CD4-positive, alpha-beta T cell treated with Interleukin-12 subunit alpha and Interleukin-12 subunit beta, for 1 hour (primary cell): ENCODE results near the gene ARHGAP18.

Source experiments
- DNase-seq: peaks from one replicate; pipeline ENCODE4 v3.0.0-alpha.2; 2020

ARHGAP18 gene

DNA sequence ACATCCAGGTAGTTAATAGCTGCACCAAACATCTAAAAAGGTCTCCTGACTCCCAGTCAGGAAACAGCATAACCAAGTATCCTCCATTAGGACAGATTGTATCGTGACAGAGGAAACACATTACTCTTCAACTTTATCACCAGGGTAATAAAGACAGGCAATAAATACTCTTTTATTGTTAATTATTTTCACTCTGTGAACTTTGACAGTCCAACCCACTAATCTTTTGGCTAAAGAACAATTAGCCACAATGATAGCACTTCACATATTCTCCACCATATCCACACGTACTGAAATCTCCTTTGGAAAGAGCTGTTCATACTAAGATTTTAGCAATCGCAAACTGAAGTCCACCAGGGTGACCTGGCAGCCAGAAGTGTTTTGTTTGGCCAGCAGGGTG is 46.4 kb downstream of the ARHGAP18 start:
- no peak for DNase-seq

DNA sequence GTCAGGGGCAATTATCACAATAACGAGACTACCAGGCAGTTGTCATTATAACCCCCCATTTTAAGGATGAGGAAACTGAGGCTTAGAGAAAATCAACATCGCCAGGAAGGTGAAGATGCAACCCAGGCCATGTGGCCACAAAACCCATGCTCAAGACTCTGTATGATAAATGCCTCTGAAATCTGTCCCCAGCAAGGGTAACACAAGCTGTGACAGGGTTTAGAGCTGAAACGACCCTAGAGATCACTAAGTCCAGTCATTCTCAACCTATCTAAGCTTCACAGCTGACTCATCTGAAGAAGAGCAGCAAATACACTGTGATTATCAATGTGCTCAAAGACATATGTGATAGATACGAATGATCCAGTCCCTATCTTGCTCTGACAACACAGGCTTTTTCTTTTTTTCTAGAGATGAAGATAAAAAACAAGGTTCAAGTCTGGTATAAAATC is 47.0 kb downstream of the ARHGAP18 start:
- DNase-seq = no peak

DNA sequence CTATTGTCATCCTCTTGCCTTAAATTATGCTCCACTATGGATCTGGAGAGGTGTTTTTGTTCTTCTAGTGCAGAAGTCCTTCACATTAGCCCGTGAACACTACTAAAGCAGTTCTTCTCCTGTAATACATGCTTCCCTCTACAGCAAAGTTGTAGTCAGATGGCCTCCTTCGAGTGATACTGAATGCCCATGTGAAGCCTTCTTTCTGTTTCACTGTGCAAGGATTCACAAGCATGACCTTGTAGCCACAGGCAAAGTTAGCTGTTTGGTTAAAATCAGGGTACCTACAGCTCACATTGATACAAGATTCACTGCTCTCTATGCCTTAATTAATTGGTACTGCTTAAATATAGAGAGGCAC is 47.6 kb downstream of the ARHGAP18 start:
- no peak for DNase-seq

DNA sequence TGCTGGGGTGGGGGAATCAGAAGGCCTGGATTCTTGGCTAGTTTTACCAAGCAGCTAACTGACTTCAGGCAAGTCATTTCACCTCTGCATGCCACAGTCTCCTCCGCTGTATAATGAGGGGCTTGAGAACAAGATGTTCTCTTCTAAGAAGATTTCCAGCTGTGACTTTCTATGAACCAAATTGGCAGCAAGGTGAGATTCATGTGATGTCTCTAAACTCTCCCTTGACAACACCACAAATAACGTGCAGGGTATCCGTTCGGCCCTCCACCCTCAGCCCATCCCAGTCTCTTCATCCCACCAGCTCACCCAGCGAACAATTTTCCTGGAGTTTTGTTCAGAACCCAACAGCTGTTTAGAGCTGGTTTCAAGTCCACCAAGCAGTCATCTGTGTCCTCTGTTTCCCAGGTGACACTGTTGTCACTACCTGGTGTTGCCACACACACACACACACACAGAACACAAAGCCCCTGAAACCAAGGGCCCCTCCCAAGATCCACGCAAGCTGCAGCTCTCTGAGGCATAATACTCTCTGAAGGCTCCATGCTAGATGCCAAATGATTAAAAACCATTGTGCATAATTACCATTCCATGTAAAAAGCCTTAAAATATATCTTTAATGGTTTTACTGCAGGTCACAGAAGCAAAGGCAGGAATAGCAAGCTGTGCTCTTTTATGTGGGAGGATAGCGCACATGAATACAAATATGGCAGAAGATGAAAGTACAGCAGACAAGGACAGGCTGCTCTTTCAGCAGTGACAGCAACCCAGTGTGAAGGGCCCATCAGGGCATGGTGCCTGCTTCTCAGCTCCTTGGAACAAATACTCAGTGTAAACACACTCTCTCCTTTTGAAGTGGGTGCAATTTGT is 48.2 kb downstream of the ARHGAP18 start:
- DNase-seq = no peak

DNA sequence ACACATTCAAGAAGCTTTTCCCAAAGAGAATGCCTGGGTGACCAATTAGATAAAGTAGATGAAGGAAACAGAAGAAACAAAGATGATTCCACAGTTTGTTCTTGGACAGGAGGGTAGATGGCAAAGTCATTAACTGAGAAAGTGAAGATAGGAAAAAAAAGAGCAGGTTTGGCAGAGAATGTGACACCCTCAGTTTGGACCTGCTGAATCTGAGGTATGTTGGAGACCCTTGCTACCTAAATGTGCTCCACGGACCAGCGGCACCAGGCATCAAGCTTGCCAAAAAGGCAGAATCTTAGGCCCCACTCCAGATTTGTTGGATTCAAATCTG is 49.7 kb downstream of the ARHGAP18 start:
- DNase-seq = no peak

DNA sequence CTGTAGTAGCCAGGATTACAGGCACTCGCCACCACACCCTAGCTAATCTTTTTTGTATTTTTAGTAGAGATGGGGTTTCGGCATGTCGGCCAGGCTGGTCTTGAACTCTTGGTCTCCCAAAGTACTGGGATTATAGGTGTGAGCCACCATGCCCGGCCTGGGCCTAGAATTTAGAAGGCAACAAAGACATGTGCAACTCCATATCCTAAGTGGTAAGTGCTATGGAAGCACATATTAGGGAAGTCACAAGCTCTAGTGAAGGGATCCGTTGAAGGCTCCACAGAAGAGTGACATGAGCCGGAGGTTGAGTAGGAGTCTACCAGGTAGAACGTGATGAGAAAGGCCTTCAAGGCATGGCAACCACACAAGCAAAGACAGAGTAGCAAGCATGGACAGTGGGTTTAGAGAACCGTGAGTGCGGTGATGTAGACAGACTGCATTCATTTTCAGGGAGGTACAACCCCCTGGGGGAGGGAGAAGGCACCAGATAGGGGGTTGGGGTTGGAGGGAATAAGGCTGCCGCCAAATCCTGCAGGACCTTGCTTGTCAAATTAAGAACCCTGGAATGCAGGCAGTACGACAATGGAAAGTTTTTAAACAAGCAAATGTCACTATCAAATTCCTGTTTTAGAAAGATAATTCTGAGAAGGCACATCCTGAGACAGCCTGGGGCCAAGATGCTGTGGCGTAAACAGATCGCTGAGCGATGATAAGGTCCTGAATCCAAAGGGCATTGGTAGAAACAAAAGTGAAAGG is 50.2 kb downstream of the ARHGAP18 start:
- DNase-seq = no peak

DNA sequence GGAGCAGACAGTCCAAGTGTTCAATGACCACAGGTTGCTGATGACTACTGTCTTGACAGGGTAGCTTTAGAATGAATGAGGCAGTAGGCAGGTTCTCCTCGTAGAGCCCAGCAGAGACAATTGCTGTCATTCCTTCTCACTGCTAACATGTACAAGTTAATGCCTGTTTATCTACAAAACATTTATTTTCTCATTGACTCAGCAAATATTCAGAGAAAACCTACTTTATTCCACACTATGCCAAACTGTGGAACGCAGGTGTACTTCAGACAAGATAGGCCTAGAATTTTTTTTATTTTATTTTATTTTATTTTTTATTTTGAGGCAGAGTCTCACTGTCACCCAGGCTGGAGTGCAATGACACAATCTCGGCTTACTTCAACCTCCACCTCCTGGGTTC is 50.8 kb downstream of the ARHGAP18 start:
- DNase-seq = no peak

DNA sequence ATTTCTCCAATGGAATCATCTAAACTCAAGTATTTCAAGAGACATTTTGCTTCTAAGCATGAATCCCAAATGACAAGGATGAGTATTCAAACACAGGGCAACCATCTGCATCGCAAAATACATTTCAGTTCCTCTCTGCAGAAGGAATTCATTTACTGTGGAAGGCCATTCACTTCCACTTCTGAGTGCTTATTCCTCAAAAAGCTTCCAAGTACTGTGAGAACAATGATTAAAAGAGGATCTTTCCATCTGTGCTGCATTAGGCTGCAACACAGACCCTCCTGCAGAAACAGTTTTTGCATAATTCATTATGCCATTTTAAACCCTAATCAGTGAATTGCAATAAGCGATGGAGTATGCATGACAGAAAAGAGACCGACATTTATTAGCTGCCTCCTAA is 52.5 kb downstream of the ARHGAP18 start:
- no peak for DNase-seq

DNA sequence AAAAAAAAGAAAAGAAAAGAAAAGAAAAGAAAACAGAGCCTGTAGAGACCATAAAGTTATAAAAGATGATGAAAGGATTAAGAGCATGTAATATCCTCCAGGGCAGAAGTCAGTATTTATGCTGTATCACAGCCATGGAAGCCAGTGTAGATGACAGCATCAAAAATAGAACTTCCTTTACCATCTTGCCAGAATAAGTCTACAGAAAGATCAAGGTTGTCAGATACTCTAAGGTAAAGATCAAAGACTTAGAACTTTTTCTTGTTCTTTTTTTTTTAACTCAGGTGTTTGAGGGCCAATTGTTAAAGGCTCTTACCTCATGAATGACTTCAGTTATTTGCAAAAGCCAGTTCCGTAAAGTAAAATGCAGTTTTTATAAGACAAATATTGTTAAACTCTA is 54.6 kb downstream of the ARHGAP18 start:
- no peak for DNase-seq

DNA sequence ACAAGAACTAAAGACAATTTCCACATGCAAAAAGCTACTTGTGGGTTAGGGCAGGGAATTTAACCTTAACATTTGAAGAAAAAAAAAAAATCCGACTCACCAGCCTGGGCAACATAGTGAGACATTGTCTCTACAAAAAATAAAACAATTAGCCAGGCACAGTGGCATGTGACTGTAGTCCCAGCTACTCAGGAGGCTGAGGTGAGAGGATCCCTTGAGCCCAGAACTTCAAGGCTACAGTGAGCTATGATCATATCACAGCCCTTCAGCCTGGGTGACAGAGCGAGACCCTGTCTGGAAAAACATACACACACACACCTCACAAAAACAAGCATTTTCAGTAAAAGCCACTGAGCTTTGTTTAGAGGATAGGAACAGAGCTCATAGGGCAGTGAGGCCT is 56.2 kb downstream of the ARHGAP18 start:
- no peak for DNase-seq

DNA sequence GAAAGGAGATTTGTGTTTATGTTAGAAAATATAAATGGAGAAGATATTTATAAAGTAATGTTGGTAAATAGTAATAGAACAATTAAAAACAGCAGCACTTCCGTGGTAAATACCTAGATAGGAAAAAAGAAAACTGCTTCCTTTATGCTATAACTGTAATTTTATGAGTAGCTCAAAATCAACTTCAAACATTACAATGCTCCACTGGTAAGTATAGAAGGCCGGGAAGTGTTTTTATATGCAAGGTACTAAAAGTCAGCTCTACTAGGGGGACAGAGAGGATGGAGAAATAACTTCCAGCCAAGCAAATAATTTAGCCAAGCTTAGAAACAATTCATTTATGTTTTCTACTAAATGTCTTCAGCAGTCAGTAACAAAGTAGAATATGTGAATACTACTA is 56.7 kb downstream of the ARHGAP18 start:
- DNase-seq = no peak

DNA sequence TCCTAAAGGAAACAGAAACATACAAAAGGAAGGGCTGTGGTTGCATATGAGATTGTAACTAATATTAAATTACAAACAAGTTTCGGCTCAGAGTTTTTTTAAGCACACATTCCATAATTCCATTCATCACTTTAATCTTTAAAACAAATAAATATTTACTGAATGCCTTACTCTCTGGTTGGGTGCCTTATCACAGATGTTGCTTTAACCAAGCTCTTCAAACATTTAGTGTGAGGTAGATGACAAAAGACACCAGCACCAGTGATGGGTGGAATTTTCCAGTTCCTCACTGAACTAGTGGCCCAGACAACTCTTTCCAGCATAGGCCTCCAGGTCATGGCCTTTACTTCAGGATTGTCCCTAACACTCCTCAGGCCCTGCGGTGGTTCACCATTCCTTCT is 58.7 kb downstream of the ARHGAP18 start:
- no peak for DNase-seq

DNA sequence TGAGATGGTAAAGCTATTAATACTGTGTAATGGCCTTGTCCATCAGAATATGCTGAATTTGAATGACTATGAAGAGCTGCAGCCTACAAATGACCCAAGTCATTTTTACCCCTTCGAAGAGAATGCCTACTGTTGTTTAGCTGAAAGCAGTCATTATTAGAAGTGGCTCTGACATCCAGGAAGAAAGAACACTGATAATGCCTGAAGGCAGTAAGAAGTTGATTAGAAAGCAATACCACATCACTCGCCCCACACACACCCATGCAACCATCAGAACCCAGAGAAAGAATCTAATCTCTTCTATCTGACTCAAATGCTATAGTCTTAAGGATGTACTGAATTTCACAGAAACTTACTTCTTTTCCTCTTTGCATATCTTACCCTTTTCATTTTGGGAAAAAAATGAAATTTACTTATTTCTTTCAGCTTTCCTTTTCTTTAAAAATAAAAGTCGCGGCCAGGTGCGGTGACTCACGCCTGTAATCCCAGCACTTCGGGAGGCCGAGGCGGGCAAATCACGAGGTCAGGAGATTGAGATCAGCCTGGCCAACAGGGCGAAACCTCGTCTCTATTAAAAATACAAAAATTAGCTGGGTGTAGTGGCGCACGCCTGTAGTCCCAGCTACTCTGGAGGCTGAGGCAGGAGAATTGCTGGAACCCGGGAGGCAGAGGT is 61.0 kb downstream of the ARHGAP18 start:
- no peak for DNase-seq

DNA sequence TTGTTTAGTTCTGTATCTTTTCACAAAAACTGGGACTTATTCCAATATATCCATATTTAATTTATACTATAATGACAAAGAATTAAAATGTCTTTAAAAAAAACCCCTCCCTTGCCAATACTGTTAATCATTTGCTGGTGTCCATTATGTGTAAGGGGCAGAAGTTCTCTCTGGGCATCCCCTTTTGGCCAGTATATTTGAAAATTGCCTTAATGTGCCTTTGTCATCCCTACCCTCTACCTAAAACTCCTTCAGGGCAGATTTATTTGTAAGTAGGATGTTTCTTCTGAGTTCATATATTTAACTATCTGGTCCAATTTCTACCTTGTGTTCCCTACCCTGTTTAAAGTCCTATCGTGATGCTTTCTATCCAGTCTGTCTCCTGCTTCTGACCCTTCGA is 62.9 kb downstream of the ARHGAP18 start:
- DNase-seq = no peak

DNA sequence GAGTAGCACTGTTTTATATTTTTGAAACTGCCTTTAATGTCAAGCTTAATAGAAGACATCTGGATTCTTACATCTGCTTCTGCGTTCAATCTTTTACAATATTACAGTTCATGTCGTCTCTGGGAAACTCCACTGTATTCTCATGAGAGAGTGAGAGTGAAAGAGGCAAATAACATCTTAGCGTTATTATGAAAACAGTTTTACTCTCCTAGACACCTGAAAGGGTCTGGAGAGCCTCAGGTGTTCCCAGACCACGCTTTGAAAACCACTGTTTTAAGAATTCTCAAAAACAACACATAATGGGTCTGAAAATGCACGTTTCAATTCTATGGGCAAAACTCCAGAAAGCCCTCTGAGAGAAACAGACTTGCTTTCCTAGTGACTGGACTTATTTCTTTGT is 63.3 kb downstream of the ARHGAP18 start:
- no peak for DNase-seq

DNA sequence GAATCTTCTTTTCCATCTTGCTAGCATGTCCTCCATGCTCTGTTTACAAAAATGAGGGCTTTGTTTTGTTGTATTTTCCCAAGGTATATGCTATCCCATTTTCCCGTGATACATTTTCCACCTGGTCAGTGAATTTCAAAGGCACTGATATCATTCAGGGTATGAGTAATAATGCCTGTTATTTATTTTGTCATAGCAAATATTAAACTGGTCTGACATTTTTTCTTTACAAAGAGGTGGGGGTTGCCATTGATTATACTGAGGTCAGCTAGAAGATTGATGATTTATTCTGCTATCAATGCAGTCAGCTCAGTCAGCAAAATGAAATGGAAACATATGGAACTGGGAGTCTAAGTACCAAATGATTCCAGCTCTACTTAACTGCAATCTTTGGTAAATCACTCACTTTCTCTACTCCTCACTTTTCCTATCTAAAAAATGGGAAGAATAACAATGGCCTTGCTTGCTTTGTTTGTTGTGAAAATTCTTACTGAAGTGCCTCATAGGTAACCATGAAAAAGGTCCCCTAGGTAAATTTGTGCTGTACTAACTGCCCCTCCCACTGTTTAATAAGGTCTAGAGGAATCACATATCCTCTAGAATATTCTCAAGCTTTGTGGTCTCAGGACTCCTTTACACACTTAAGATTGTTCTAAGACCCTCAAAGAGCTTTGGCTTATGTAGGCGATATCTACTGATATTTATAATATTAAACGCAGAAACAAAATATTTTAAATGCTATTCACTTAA is 64.0 kb downstream of the ARHGAP18 start:
- no peak for DNase-seq

DNA sequence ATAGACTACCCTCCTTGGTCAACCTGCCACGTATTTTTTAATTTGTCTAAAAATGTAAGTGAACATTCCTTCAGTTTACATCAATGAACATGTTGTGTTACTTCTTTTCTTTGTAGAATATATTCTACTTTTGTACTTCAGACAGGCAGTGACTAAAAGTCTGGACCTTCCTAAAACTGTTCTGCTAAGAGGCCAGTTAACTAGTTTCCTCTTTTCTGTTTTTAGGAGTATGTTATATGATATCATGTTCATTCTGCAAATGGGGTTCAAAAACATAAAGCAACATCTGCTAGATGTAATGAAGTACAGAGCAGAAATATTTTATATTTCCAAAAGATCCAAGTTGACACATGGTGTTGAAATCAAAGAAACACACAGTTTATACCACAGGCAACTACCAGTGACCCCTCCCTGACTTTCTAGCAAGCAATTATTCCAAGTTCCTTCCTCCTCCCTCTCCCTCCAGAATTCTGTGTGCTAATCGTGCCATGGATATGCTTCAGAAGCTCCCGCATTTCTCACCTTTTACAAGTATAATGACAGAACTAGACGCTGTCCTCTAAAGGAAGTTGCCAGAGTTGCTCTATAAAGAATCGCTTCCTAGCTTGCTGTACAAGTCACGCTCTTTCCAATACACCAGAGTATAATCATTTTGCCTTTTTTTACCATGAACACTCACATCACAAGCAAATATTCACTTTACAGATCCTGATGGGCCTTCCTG is 64.7 kb downstream of the ARHGAP18 start:
- no peak for DNase-seq

DNA sequence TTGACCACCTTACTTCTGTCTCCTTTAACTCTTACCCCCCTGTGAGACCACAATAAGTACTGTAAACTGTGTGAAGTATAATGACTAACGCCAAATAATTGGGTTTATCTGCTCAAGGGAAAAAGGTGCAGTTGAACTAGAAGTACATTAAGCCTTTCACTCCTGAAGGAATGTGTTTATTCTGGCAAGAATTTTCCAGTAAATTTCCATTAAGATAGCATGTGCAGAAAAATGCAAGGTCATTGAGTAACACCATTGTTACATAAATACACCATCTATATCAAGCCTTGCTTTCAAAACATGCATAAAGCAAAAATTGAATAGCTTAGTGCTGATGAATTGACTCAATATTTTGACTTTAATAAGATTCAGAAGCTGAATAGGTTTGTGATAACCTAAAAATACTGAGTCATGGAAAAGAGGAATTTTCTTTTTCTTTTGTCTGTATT is 65.4 kb downstream of the ARHGAP18 start:
- DNase-seq = no peak

DNA sequence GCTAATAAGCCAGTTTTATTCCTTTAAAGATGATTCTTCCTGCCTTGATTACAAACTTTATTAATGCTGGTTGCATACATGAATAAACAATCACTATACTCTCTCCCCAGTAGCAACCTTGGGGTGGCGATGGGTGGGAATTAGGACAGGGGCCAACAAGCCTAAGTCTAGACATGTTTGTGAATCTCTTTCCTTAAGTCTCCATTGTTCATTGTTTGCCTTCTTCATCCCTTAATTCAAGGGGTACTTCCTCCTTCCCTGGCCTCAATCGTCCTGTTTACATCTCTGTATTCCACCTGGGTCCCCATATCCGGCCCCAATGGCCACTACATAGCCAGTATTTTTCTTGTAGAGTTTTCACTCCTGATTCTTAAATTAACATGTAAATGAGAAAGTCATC is 66.0 kb downstream of the ARHGAP18 start:
- DNase-seq = no peak

DNA sequence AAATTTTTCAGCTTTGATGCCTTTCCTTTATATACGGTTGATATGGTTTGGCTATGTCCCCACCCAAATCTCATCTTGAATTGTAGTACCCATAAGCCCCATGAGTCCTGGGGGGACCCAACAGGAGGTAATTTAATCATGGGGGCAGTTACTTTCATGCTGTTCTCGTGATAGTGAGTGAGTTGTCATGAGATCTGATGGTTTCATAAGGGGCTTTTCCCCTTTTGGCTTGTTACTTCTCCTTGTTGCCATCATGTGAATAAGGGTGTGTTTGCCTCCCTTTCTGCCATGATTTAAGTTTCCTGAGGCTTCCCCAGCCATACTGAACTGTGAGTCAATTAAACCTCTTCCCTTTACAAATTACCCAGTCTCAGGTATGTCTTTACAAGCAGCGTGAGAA is 66.8 kb downstream of the ARHGAP18 start:
- DNase-seq = no peak

DNA sequence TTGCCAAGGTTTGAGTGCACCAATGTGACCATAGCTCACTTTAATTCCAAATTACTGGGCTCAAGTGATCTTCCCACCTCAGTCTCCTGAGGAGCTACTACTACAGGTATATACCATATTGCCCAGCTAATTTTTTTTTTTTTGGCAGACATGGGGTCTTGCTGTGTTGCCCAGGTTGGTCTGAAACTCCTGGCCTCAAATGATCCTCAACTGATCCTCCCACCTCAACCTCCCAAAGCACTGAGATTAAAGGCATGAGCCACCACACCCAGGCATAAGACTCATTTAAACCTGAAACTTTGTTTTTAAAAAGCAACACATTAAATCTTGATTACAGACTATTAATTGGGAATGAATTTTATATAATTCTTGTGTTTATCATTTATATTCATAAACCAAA is 67.7 kb downstream of the ARHGAP18 start:
- no peak for DNase-seq

DNA sequence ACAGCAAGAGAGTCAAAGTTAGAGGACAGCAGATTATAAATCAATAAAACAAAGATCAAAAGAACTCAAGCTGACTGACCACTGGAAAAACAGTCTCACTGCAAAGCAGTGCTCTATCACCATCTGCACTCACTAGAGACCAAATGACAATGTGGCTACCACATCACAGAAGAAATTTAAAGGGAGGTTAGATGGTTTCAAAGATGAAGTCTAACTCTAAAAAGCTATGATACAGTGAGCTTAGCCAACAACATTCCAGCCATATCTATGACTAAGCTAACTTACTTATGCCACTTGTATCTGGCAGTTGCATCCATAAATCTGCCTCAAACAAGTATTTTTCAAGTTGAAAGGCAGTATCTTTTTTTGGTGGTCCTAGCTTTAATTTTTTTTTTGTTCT is 68.6 kb downstream of the ARHGAP18 start:
- DNase-seq = no peak

DNA sequence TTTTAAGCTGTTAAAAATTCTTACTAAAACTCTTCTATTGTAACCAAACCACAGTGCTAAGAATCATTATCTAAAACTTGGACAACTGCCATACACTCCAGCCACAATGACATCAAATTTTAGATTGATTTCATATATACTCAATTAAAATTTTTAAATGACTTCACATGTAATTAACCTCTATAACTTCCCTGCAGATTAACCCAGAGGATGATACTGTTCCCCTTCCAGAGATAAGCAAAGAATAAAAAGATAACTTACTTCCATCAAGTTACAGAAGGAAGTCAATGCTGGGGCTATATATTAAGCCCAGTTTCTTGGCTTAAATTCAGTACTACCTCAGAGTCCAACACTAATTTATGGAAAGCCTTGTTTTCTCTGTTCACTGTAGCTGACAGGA is 71.3 kb downstream of the ARHGAP18 start:
- DNase-seq = no peak
